HEK293 (cell line): ENCODE measurements around the gene EIPR1.

Source experiments
- CTCF ChIA-PET: fragments of 350-600 bp; formaldehyde crosslinking; extraction: SDS; loops from one replicate; lab custom pipeline; 2021; ENCODE audit warnings: antibody characterized with exemption; lab: Yijun Ruan, JAX
- POLR2A ChIA-PET: fragments of 300-600 bp; formaldehyde crosslinking; extraction: SDS; loops from one replicate; lab custom pipeline; 2020; ENCODE audit warnings: antibody characterized with exemption, inconsistent platforms; lab: Yijun Ruan, JAX
- H3K27ac ChIP-seq: fragments of 200-500 bp; sonication (Bioruptor generic); 2 replicates; pipeline ENCODE4 v1.5.1; 2014; ENCODE audit warnings: low read depth, low read length, control low read depth, inconsistent platforms; ENCODE audit errors: extremely low read depth
- H3K36me3 ChIP-seq, 2 experiments: fragments of 200-500 bp in 1 of 2; sonication (Bioruptor generic) in 1 of 2; 1 replicate in 1 of 2; 2 replicates in 1 of 2; pipeline ENCODE4 v1.5.1; 2014 to 2017; ENCODE audit warnings: inconsistent platforms in 2 of 2, low read length in 2 of 2; ENCODE audit not compliant: control insufficient read depth in 2 of 2, insufficient read depth in 1 of 2
- H3K4me1 ChIP-seq: fragments of 200-500 bp; sonication (Bioruptor generic); 2 replicates; pipeline ENCODE4 v1.5.1; 2014; ENCODE audit warnings: mild to moderate bottlenecking, low read length, inconsistent platforms; ENCODE audit not compliant: control insufficient read depth, insufficient read depth
- H3K4me3 ChIP-seq: 2 replicates; pipeline ENCODE4 v1.5.1; 2011; ENCODE audit warnings: low read depth, mild to moderate bottlenecking, control low read depth, low read length, moderate library complexity
- H3K9me3 ChIP-seq: fragments of 200-500 bp; sonication (Bioruptor generic); 2 replicates; pipeline ENCODE4 v1.5.1; 2014; ENCODE audit warnings: low read depth, low read length, inconsistent platforms; ENCODE audit not compliant: control insufficient read depth, insufficient read depth
- BCL6B ChIP-seq: fragments of 450-650 bp; formaldehyde crosslinking; IDR thresholded peaks from 2 replicates; pipeline ENCODE4 v1.5.1; 2017; ENCODE audit warnings: missing biosample characterization, missing genetic modification characterization
- ELK4 ChIP-seq: IDR thresholded peaks from 2 replicates; pipeline ENCODE4 v1.6.1; 2011; ENCODE audit warnings: mild to moderate bottlenecking, low read depth, low read length, borderline replicate concordance
- KLF10 ChIP-seq: fragments of 450-650 bp; IDR thresholded peaks from 2 replicates; pipeline ENCODE4 v1.5.1; 2018; ENCODE audit warnings: missing biosample characterization, mild to moderate bottlenecking, missing genetic modification characterization
- PRDM4 ChIP-seq: fragments of 450-650 bp; formaldehyde crosslinking; IDR thresholded peaks from 2 replicates; pipeline ENCODE4 v1.5.1; 2017; ENCODE audit warnings: missing biosample characterization, missing genetic modification characterization
- ZBTB20 ChIP-seq: fragments of 450-650 bp; formaldehyde crosslinking; IDR thresholded peaks from 2 replicates; pipeline ENCODE4 v1.5.1; 2016; ENCODE audit warnings: missing biosample characterization, missing genetic modification characterization
- ZBTB48 ChIP-seq: fragments of 450-650 bp; formaldehyde crosslinking; IDR thresholded peaks from 2 replicates; pipeline ENCODE4 v1.5.1; 2016; ENCODE audit warnings: missing biosample characterization, missing genetic modification characterization
- ZFP41 ChIP-seq: fragments of 450-650 bp; formaldehyde crosslinking; IDR thresholded peaks from 2 replicates; pipeline ENCODE4 v1.5.1; 2016; ENCODE audit warnings: missing biosample characterization, missing genetic modification characterization, borderline replicate concordance
- ZNF10 ChIP-seq: fragments of 450-650 bp; formaldehyde crosslinking; IDR thresholded peaks from 2 replicates; pipeline ENCODE4 v1.5.1; 2017; ENCODE audit warnings: missing biosample characterization, missing genetic modification characterization
- ZNF174 ChIP-seq: fragments of 450-650 bp; formaldehyde crosslinking; IDR thresholded peaks from 2 replicates; pipeline ENCODE4 v1.5.0; 2017; ENCODE audit warnings: missing biosample characterization, mild to moderate bottlenecking, missing genetic modification characterization
- ZNF19 ChIP-seq: fragments of 450-650 bp; formaldehyde crosslinking; IDR thresholded peaks from 2 replicates; pipeline ENCODE4; 2016; ENCODE audit warnings: missing biosample characterization, missing genetic modification characterization, low read depth
- ZNF266 ChIP-seq: fragments of 450-650 bp; formaldehyde crosslinking; IDR thresholded peaks from 2 replicates; pipeline ENCODE4 v1.5.1; 2016; ENCODE audit warnings: missing biosample characterization, missing genetic modification characterization, low read depth
- ZNF324 ChIP-seq: fragments of 450-650 bp; formaldehyde crosslinking; IDR thresholded peaks from 2 replicates; pipeline ENCODE4 v1.5.1; 2016; ENCODE audit warnings: missing biosample characterization, missing genetic modification characterization
- ZNF514 ChIP-seq: fragments of 450-650 bp; formaldehyde crosslinking; IDR thresholded peaks from 2 replicates; pipeline ENCODE4 v1.5.1; 2016; ENCODE audit warnings: missing biosample characterization, missing genetic modification characterization
- ZNF548 ChIP-seq: fragments of 450-650 bp; formaldehyde crosslinking; IDR thresholded peaks from 2 replicates; pipeline ENCODE4 v1.5.1; 2016; ENCODE audit warnings: missing biosample characterization, missing genetic modification characterization
- ZNF560 ChIP-seq: fragments of 450-650 bp; formaldehyde crosslinking; IDR thresholded peaks from 2 replicates; pipeline ENCODE4 v1.5.1; 2017; ENCODE audit warnings: missing biosample characterization, missing genetic modification characterization, borderline replicate concordance
- ZNF580 ChIP-seq: fragments of 450-650 bp; formaldehyde crosslinking; IDR thresholded peaks from 2 replicates; pipeline ENCODE4 v1.5.1; 2016; ENCODE audit warnings: missing biosample characterization, missing genetic modification characterization
- ZNF596 ChIP-seq: fragments of 450-650 bp; IDR thresholded peaks from 2 replicates; pipeline ENCODE4 v1.5.0; 2018; ENCODE audit warnings: missing biosample characterization, mild to moderate bottlenecking, missing genetic modification characterization, moderate library complexity
- ZNF624 ChIP-seq: fragments of 450-650 bp; formaldehyde crosslinking; IDR thresholded peaks from 2 replicates; pipeline ENCODE4 v1.5.1; 2017; ENCODE audit warnings: missing biosample characterization, missing genetic modification characterization
- ZNF658 ChIP-seq: fragments of 450-650 bp; formaldehyde crosslinking; IDR thresholded peaks from 2 replicates; pipeline ENCODE4; 2016; ENCODE audit warnings: missing biosample characterization, missing genetic modification characterization
- ZSCAN16 ChIP-seq: fragments of 450-650 bp; formaldehyde crosslinking; IDR thresholded peaks from 2 replicates; pipeline ENCODE4 v1.5.1; 2016; ENCODE audit warnings: missing biosample characterization, missing genetic modification characterization
- ZSCAN4 ChIP-seq: fragments of 450-650 bp; formaldehyde crosslinking; IDR thresholded peaks from 2 replicates; pipeline ENCODE4 v1.5.1; 2017; ENCODE audit warnings: missing biosample characterization, missing genetic modification characterization

Gene EIPR1

GRCh38 chr2:3144856-3145255 is 232.8 kb downstream of the EIPR1 start:
- Histone ChIP-seq H3K27ac (no peak overlapping the region), H3K4me1 (no peaks in the 10 kb centered on the region), H3K36me3 (no peaks in the 10 kb centered on the region), H3K9me3 (no peaks in the 10 kb centered on the region), H3K4me3 (no peak overlapping the region)
- ChIA-PET POLR2A (no interaction called here), CTCF (no interaction called here)
- TF ChIP-seq ZNF596 (tag by site-specific recombination) (no peak), ZNF266 (tag by site-specific recombination) (no peak), ZNF10 (tag by site-specific recombination) (no peak), ZFP41 (tag by site-specific recombination) (no peak), ZBTB20 (tag by site-specific recombination) (no peak), ZNF514 (tag by site-specific recombination) (no peak), ZNF174 (tag by site-specific recombination) (no peak), ZNF324 (tag by site-specific recombination) (no peak), ZNF548 (tag by site-specific recombination) (no peak), ZNF580 (tag by site-specific recombination) (no peak), PRDM4 (tag by site-specific recombination) (no peak), KLF10 (no peak), ZSCAN16 (tag by site-specific recombination) (no peak), BCL6B (tag by site-specific recombination) (no peak), ELK4 (no peak), ZNF19 (tag by site-specific recombination) (no peak), ZNF624 (tag by site-specific recombination) (no peak), ZNF658 (tag by site-specific recombination) (no peak)

- ChIA-PET POLR2A (no interaction called here), CTCF (no interaction called here)
- TF ChIP-seq ZSCAN4 (tag by site-specific recombination) (peak; percentile 78), ZNF560 (tag by site-specific recombination) (no peak), ZBTB48 (tag by site-specific recombination) (no peak)
- Histone ChIP-seq H3K4me3 (no peak overlapping the region), H3K9me3 (no peaks in the 10 kb centered on the region), H3K36me3 (no peaks in the 10 kb centered on the region), H3K27ac (no peak overlapping the region), H3K4me1 (no peaks in the 10 kb centered on the region)
These were observed 234.0 kb downstream of the EIPR1 start for GRCh38 chr2:3143602-3144001.
